NOMO-1 treated with dmso at 0.1 percent for 144 hours (cell line): ENCODE data around the gene PSORS1C1.
"Not testable (repeated sequence)": the region's sequence is repeated elsewhere in the genome, so short reads cannot be mapped to it uniquely, and the experiment has no call there.

Experiments used
- DNase-seq: peaks from one replicate; lab custom pipeline; 2025; ENCODE audit not compliant: unreplicated experiment; lab: John Stamatoyannopoulos, UW

PSORS1C1 gene, protein sequence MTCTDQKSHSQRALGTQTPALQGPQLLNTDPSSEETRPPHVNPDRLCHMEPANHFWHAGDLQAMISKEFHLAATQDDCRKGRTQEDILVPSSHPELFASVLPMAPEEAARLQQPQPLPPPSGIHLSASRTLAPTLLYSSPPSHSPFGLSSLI

DNA sequence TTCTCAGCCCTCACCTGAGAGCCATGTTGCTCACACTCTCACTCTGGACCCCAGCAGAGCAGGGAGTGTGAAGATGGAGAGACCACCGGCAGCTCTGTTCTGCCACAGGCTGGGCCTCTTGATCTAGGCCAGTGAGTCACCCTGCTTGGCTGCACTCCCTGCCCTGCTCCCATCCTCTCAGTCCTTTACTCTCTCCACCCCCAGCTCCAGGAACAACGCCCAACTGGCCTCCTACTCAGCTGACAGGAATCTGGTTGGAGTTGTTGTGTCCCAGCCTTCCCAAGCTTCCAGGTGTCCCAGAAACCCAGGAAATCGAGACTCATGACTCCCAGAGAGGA is at the start of gene PSORS1C1:
TSS of gene PSORS1C1 (plus strand) at position 260 of the 338 bp plus-strand sequence. CDS start 14,833 bp downstream, outside the sequence.
- no peak for DNase-seq

- no peak for DNase-seq
Measured at GRCh38 chr6:31065556-31065955, 49.0 kb upstream of the PSORS1C1 start.

DNA sequence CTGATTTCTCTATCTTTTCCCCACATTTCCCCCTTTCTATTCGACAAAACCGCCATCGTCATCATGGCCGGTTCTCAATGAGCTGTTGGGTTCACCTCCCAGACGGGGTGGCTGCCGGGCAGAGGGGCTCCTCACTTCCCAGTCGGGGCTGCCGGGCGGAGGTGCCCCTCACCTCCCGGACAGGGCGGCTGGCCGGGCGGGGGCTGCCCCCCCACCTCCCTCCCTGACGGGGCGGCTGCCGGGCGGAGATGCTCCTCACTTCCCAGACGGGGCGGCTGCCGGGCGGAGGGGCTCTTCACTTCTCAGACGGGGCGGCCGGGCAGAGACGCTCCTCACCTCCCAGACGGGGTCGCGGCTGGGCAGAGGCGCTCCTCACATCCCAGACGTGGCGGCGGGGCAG is 47.6 kb upstream of the PSORS1C1 start:
- not testable (repeated sequence) for DNase-seq

DNA sequence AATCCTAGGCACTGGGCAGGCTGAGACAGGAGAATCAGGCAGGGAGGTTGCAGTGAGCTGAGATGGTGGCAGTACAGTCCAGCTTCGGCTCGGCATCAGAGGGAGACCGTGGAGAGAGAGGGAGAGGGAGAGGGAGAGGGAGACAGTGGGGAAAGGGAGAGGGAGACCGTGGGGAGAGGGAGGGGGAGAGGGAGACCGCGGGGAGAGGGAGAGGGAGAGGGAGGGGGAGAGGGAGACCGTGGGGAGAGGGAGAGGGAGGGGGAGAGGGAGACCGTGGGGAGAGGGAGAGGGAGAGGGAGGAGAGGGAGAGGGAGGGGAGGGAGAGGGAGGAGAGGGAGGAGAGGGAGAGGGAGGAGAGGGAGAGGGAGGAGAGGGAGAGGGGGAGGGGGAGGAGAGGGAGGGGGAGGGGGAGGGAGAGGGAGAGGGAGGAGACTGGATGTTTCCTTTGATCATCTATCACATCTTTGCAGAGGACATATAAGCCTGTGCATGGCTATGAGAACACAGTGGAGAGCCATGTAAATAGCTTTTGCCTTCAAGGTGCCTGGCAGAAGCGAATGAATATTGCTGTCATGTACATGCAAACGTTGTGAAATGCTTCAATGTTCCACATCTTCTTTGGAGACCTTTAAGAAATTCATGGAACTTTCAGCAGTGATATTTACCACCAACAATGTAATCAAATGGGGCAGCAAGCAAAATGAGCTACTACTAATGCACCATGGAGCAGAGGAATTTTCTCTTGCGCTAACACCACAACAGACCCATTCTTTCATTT is 46.5 kb upstream of the PSORS1C1 start:
- not testable (repeated sequence) for DNase-seq

- peak; percentile 48 for DNase-seq
Measured at GRCh38 chr6:31068669-31069340, 45.8 kb upstream of the PSORS1C1 start.

DNA sequence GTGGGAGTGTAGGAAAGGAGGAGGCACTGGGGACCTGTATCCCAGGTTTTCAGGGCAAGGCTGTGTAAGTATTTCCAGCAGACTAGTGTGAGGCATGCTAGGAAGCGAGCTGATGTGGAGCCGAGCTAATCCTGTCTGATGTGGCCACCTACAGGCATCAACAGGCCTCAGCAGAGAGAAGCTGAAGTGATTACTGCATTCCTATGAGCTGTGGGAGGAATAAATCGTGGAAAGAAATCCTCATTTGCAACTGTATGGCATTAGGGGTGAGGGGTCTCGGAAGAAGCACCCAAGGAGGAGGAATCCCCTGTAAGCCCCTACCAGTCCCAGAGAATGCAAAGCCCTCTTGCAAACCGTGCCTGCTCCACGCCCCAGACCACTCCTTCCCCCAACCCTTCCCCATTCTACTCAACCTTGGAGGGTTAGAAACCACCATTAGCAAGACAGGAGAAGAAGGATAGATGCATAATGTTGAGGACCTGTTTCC is 43.8 kb upstream of the PSORS1C1 start:
- DNase-seq: no peak

- DNase-seq: no peak
Measured at GRCh38 chr6:31074401-31074800, 40.2 kb upstream of the PSORS1C1 start.

DNA sequence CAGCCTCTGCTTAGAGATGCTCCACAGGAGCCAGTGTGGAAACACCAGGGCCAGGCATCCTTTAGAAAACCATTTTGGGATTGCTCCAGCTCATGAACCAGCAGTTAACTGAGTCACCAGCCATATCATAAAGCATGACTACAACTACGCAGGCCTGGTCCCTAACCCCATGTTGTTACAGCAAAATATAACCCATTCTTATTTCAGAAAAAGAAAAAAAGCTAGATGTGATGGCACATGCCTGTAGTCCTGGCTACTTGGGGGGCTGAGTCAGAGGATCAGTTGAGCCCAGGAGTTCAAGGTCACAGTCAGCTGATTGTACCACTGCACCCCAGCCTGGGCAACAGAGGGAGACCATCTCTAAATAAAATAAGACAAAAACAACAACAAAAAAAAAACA is 39.1 kb upstream of the PSORS1C1 start:
- no peak for DNase-seq

- DNase-seq: no peak
Measured at GRCh38 chr6:31076611-31077010, 38.0 kb upstream of the PSORS1C1 start.

- DNase-seq: peak; percentile 26
Measured at GRCh38 chr6:31079656-31080261, 34.8 kb upstream of the PSORS1C1 start.

GRCh38 chr6:31081872-31082271 is 32.7 kb upstream of the PSORS1C1 start:
- no peak for DNase-seq

DNA sequence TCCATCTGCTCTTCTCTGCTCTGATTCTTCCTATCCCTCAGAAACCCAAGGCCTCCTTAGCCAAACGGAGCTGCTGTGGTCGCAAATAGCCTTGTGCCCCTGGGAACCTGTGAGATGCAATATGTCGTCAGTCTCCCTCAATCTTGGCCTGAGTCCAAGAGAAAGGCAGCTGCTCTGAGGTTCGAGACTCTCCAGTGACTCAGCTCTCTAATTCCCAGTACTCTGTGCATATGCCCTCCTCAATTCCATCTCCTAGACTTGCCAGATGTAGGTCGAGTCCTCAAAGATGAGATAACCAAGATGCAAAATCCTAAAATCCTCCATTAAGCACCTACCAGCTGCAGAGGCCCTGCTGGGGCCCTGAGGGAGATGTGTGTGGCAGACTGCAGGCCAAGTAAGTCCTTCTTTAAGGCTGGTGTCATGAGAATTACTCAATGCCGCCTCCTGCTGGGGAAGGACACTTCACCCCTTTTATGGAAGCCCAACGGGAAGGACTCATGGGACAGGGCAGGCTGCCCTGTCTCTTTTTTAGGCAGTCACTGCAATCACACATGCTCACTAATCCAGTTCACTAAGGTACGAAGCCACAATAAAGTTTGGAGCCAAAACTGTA is 30.8 kb upstream of the PSORS1C1 start:
- DNase-seq: no peak

- no peak for DNase-seq
Measured at GRCh38 chr6:31086788-31087440, 27.7 kb upstream of the PSORS1C1 start.

- peak; percentile 44 for DNase-seq
Measured at GRCh38 chr6:31087494-31088089, 27.0 kb upstream of the PSORS1C1 start.

GRCh38 chr6:31090275-31090972 is 24.2 kb upstream of the PSORS1C1 start:
- DNase-seq: no peak

DNA sequence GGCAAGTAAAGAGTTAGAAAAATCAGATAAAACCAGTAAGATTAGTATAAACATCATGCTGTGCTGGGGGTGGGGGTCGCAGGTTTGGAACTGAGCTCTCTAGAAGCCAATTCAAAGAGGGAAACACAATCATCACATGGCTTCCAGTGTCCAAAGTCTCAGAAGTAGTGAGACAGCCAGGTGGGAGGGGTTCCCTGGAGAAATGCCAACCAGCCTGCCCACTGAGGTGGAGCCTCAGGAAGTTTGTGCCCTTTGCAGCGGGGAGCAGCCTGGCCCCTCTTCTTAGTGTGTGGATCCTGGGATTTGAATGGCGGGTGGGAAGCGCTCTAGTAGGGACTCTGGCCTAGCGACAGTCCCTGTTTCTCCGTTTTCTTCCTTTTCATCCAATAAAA is 23.6 kb upstream of the PSORS1C1 start:
- DNase-seq: no peak

DNA sequence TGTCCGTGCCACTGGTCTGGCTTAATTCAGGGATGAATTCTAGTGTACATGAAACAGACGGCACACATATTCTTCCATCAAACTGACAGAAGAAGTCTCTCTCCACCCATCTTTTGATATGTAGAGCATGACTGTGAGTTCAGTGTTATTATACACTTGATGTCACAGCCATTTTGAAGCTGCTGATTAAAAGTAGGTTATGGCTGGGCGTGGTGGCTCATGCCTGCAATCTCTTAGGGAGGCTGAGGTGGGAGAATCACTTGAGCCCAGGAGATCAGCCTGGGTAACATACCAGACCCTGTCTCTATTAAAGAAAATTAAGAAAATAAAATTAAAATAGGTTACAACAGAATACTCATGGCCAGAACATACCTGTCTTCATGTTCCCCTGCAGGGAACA is 22.9 kb upstream of the PSORS1C1 start:
- DNase-seq: no peak

DNA sequence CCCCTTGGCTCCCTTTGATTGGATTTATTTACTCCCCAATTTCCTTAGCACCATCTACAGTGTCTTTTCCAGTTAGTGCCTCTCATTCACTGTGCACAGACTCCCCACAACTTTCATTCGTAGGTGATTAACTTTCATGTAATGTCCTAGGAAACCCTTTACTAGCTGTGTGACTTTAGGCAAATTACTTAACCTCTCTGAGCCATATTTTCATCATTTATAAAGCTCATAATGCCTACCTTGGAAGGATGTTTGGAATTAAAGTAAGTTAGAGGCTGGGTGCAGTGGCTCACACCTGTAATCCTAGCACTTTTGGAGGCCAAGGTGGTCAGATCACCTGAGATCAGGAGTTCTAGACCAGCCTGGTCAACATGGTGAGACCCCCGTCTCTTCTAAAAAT is 22.4 kb upstream of the PSORS1C1 start:
- DNase-seq: no peak

GRCh38 chr6:31092769-31093505 is 21.7 kb upstream of the PSORS1C1 start:
- no peak for DNase-seq
